HepG2 (cell line): ENCODE measurements around the gene IL12A. TPM values are rescaled to one million over a fixed set of nuclear protein-coding genes. Genes with fewer than 3 reads are reported as not detected.

ENCODE experiments used
- ATAC-seq: fragments of 200-7000 bp; cut with Tn5 transposase; 3 replicates; pipeline ENCODE4 v1.9.1; 2020; ENCODE audit warnings: mild to moderate bottlenecking, moderate library complexity
- BruUV-seq: library from RNA; stranded (reverse); fragments of 400-500 nt; replicated peaks from 2 replicates; lab custom pipeline; 2021; lab: Mats Ljungman, UMichigan
- CTCF ChIA-PET: fragments of 300-600 bp; formaldehyde crosslinking; extraction: SDS; loops from one replicate; lab custom pipeline; 2021; ENCODE audit warnings: low total read pairs, inconsistent platforms, low intra/inter-chr PET ratio; lab: Yijun Ruan, JAX
- POLR2A ChIA-PET: fragments of 350-600 bp; sonication (Branson Sonifier 250); formaldehyde crosslinking; loops from one replicate; lab custom pipeline; 2020; ENCODE audit warnings: antibody characterized with exemption, inconsistent platforms; lab: Yijun Ruan, JAX
- DNase-seq: peaks from one replicate; pipeline ENCODE4 v3.0.0-alpha.2; 2015; ENCODE audit warnings: low spot score
- FAIRE-seq: peaks from 3 replicates; lab custom pipeline; 2011; peaks lifted over from hg19 to GRCh38; lab: Jason Lieb, UNC
- H2AFZ ChIP-seq: one replicate; pipeline ENCODE4 v1.6.1; 2011; ENCODE audit warnings: low read length, inconsistent platforms
- H3K27ac ChIP-seq: fragments of 300-600 bp; 3 replicates; pipeline ENCODE4 v1.8.0; 2011; ENCODE audit warnings: mixed run types, mild to moderate bottlenecking, mixed read lengths, low read length, inconsistent platforms; ENCODE audit not compliant: insufficient read depth; ENCODE audit errors: extremely low read length
- H3K27me3 ChIP-seq, 2 experiments: fragments of 200-600 bp in 1 of 2; 2 replicates in 1 of 2; 3 replicates in 1 of 2; pipeline versions ENCODE4 v1.6.0 to v1.8.0; 2011; ENCODE audit warnings: low read length in 2 of 2, mild to moderate bottlenecking in 2 of 2, moderate library complexity in 2 of 2, inconsistent platforms in 1 of 2; ENCODE audit not compliant: insufficient read depth in 2 of 2, control insufficient read depth in 1 of 2
- H3K36me3 ChIP-seq, 2 experiments: fragments of 200-600 bp in 1 of 2; replicated peaks in 1 of 2; 2 replicates in 1 of 2; 3 replicates in 1 of 2; pipeline versions ENCODE4 v1.5.1 to v1.8.0; 2011; ENCODE audit warnings: low read length in 2 of 2, inconsistent platforms in 1 of 2; ENCODE audit not compliant: insufficient read depth in 2 of 2, control insufficient read depth in 1 of 2
- H3K4me1 ChIP-seq: 2 replicates; pipeline ENCODE4 v1.5.1; 2012; ENCODE audit warnings: low read length, inconsistent platforms; ENCODE audit not compliant: insufficient read depth
- H3K4me2 ChIP-seq: 2 replicates; pipeline ENCODE4 v1.6.0; 2011; ENCODE audit warnings: low read depth, low read length, inconsistent platforms
- H3K4me3 ChIP-seq, 3 experiments: fragments of 200-600 bp in 1 of 3; sonication (generic), shearing (Covaris generic) in 1 of 3; replicated peaks in 1 of 3; 2 replicates each; pipeline ENCODE4 v1.5.1; 2011 to 2016; ENCODE audit warnings: low read length in 3 of 3, inconsistent platforms in 2 of 3, low read depth in 2 of 3, mild to moderate bottlenecking in 2 of 3, control low read depth in 1 of 3, mixed read lengths in 1 of 3; ENCODE audit not compliant: insufficient read depth in 1 of 3
- H3K79me2 ChIP-seq: one replicate; pipeline ENCODE4 v1.6.1; 2011; ENCODE audit warnings: low read length, inconsistent platforms; ENCODE audit not compliant: insufficient read depth
- H3K9ac ChIP-seq: 2 replicates; pipeline ENCODE4 v1.6.0; 2011; ENCODE audit warnings: mild to moderate bottlenecking, low read depth, low read length, inconsistent platforms; ENCODE audit not compliant: insufficient read depth
- H3K9me3 ChIP-seq: 2 replicates; pipeline ENCODE4 v1.5.1; 2012; ENCODE audit warnings: mild to moderate bottlenecking, low read length
- H4K20me1 ChIP-seq: 2 replicates; pipeline ENCODE4 v1.6.0; 2011; ENCODE audit warnings: inconsistent platforms, mild to moderate bottlenecking, low read length, moderate library complexity; ENCODE audit not compliant: insufficient read depth
- ERF ChIP-seq: IDR thresholded peaks from 2 replicates; pipeline ENCODE4 v1.6.1; 2018; ENCODE audit warnings: missing biosample characterization, missing genetic modification reagents
- KLF11 ChIP-seq: IDR thresholded peaks from 2 replicates; pipeline ENCODE4 v1.6.1; 2016; ENCODE audit warnings: missing compliant biosample characterization
- TCF7L2 ChIP-seq: IDR thresholded peaks from 2 replicates; pipeline ENCODE4 v1.6.1; 2011; ENCODE audit warnings: mild to moderate bottlenecking, low read depth, low read length, moderate library complexity
- THAP9 ChIP-seq: sonication (generic); formaldehyde crosslinking; IDR thresholded peaks from 2 replicates; pipeline ENCODE4; 2020; ENCODE audit warnings: missing genetic modification reagents, mild to moderate bottlenecking, borderline replicate concordance
- ZKSCAN5 ChIP-seq: sonication (generic); formaldehyde crosslinking; IDR thresholded peaks from 2 replicates; pipeline ENCODE4 v1.5.1; 2020; ENCODE audit warnings: mild to moderate bottlenecking, missing genetic modification reagents
- ZMAT3 ChIP-seq: sonication (generic); formaldehyde crosslinking; conservative IDR thresholded peaks from 2 replicates; pipeline ENCODE4 v1.7.0; 2021; ENCODE audit warnings: missing genetic modification reagents
- ZNF362 ChIP-seq: sonication (generic); formaldehyde crosslinking; IDR thresholded peaks from 2 replicates; pipeline ENCODE4 v1.4.0; 2020; ENCODE audit warnings: missing genetic modification reagents, mild to moderate bottlenecking, borderline replicate concordance
- ZSCAN12 ChIP-seq: sonication (generic); formaldehyde crosslinking; IDR thresholded peaks from 2 replicates; pipeline ENCODE4 v1.9.0; 2021; ENCODE audit warnings: mild to moderate bottlenecking, missing genetic modification reagents
- WGBS: methylation state at CpG from one replicate; pipeline ENCODE4 v1.1.6; 2017; ENCODE audit warnings: low lambda C conversion rate; 5-methylcytosine and 5-hydroxymethylcytosine counted together
- in situ Hi-C: cut with HindIII; loops from 2 replicates; pipeline ENCODE4 v1.10.0; 2017; ENCODE audit warnings: low pct_unique_long_range_greater_than_20kb; ENCODE audit not compliant: extremely low pct_ligation_motif_present
- intact Hi-C: fragments of 100-400 bp; cut with micrococcal nuclease; formaldehyde crosslinking; loops from one replicate; pipeline ENCODE4 v1.10.0; 2022; ENCODE audit not compliant: unreplicated experiment
- polyA plus RNA-seq, 8 experiments: library from polyadenylated mRNA; depleted of rRNA in 3 of 8; stranded (reverse) in 7 of 8; unstranded in 1 of 8; fragments of >200 nt; fragmentation: Illumina TruSeq in 4 of 8; extraction: Trizol in 4 of 8; gene quantifications; 2 replicates each; pipeline versions ENCODE4 v1.2.1 to v1.2.3, GENCODE V29; 2011 to 2016; ENCODE audit warnings: low read depth in 4 of 8, missing spikeins in 1 of 8, mixed read lengths in 1 of 8; ENCODE audit not compliant: insufficient read depth in 1 of 8
- total RNA-seq, 5 experiments: library from RNA; depleted of rRNA; stranded (reverse); fragments of >200 nt; fragmentation: Illumina TruSeq; extraction: Trizol; gene quantifications; 2 replicates each; pipeline ENCODE4 v1.2.3, GENCODE V29; 2016; ENCODE audit warnings: low read depth in 1 of 5

IL12A gene
- total and polyA plus RNA-seq, 2 of the 13 experiments (the other 11 are each of a cell fraction or from before 2014, with no cell fraction given), result 0.36 to 1.1 TPM

- TF ChIP-seq THAP9 (CRISPR knock-in tag) (no peak), ZNF362 (CRISPR knock-in tag) (no peak)
Measured at GRCh38 chr3:160001148-160001760, 12.6 kb downstream of the IL12A start (continued).

GRCh38 chr3:160001850-160002623, 13.4 kb downstream of the IL12A start:
- BruUV-seq, result no TSS peak
- no peak for FAIRE-seq
- H3K27me3 ChIP-seq, result 0 out of 5 replicates have a peak, but pooled peaks cover 0 to 3% of the 10 kb centered on the region in 2 experiments
- H3K4me2 ChIP-seq, result no peak overlapping the region
- no peak for DNase-seq
- H3K4me3 ChIP-seq, result no peak overlapping the region
- no peaks in the 10 kb centered on the region for H3K36me3 ChIP-seq
- ChIA-PET POLR2A (no interaction called here), CTCF (interaction anchor here (2.5 kb wide), 1 partner anchor 72 kb away, joined by 16 read pairs; no protein-coding TSS in a partner anchor)
- intact Hi-C loops (loop anchor here (5.0 kb wide), 1 partner anchor 740 kb away; no protein-coding TSS in a partner anchor), in situ Hi-C loops (loop anchor here (5.0 kb wide), 1 partner anchor 75 kb away; no protein-coding TSS in a partner anchor)
- H2AFZ ChIP-seq, result no peak overlapping the region
- H3K27ac ChIP-seq, result no peak overlapping the region
- ATAC-seq, result no peak
- 43% methylated on average over 6 of the region's 7 CpGs for WGBS
- H4K20me1 ChIP-seq, result no peaks in the 10 kb centered on the region
- H3K9me3 ChIP-seq, result no peaks in the 10 kb centered on the region
- no peaks in the 10 kb centered on the region for H3K79me2 ChIP-seq
- H3K4me1 ChIP-seq, result no peaks in the 10 kb centered on the region
- H3K9ac ChIP-seq, result no peak overlapping the region
- no peak for TF ChIP-seq ZMAT3
- TF ChIP-seq ERF (CRISPR knock-in tag), result no peak
- TF ChIP-seq KLF11 (CRISPR knock-in tag), result no peak
- no peak for TF ChIP-seq TCF7L2
- TF ChIP-seq ZSCAN12 (CRISPR knock-in tag), result no peak
- TF ChIP-seq ZKSCAN5 (CRISPR knock-in tag), result no peak
